IMR-90 (cell line): ENCODE data around the gene GPER1. TPM values are rescaled to one million over a fixed set of nuclear protein-coding genes. Genes with fewer than 3 reads are reported as not detected.

Source experiments
- ATAC-seq: fragments of 200-7000 bp; cut with Tn5 transposase; 2 replicates; pipeline ENCODE4 v1.9.1; 2020; ENCODE audit warnings: low read depth, mild to moderate bottlenecking, moderate library complexity
- BruUV-seq: library from RNA; stranded (reverse); fragments of 400-500 nt; replicated peaks from 2 replicates; lab custom pipeline; 2021; lab: Mats Ljungman, UMichigan
- CTCF ChIA-PET: fragments of 300-600 bp; formaldehyde crosslinking; extraction: SDS; loops from one replicate; lab custom pipeline; 2021; ENCODE audit warnings: antibody characterized with exemption; lab: Yijun Ruan, JAX
- POLR2A ChIA-PET: fragments of 300-600 bp; sonication (Branson Sonifier 250); formaldehyde crosslinking; loops from one replicate; lab custom pipeline; 2022; ENCODE audit warnings: antibody characterized with exemption; ENCODE audit not compliant: unreplicated experiment; lab: Charles Lee
- DNase-seq: peaks from one replicate; pipeline ENCODE4 v3.0.0; 2013
- H2AFZ ChIP-seq: replicated peaks from 2 replicates; pipeline ENCODE3; 2013; ENCODE audit warnings: low read length, mild to moderate bottlenecking; ENCODE audit not compliant: poor library complexity
- H2AK5ac ChIP-seq: 2 replicates; pipeline ENCODE4 v1.6.1; 2013; ENCODE audit warnings: low read depth, low read length, inconsistent platforms
- H2AK9ac ChIP-seq: replicated peaks from 2 replicates; pipeline ENCODE3; 2013; ENCODE audit warnings: mild to moderate bottlenecking, low read depth, low read length, moderate library complexity; ENCODE audit not compliant: poor library complexity
- H2BK120ac ChIP-seq: 2 replicates; pipeline ENCODE4 v1.6.1; 2013; ENCODE audit warnings: low read depth, low read length, inconsistent platforms
- H2BK15ac ChIP-seq: 3 replicates; pipeline ENCODE4 v1.6.1; 2013; ENCODE audit warnings: low read depth, low read length, inconsistent platforms
- H2BK20ac ChIP-seq: 2 replicates; pipeline ENCODE4 v1.6.1; 2013; ENCODE audit warnings: low read depth, mild to moderate bottlenecking, inconsistent platforms, low read length, moderate library complexity
- H2BK5ac ChIP-seq: 2 replicates; pipeline ENCODE4 v1.6.1; 2013; ENCODE audit warnings: mild to moderate bottlenecking, low read depth, low read length, inconsistent platforms; ENCODE audit not compliant: poor library complexity, severe bottlenecking
- H3K14ac ChIP-seq: replicated peaks from 2 replicates; pipeline ENCODE4 v1.6.1; 2013; ENCODE audit warnings: low read depth, low read length, inconsistent platforms
- H3K18ac ChIP-seq: 2 replicates; pipeline ENCODE4 v1.6.1; 2013; ENCODE audit warnings: low read depth, low read length, control low read depth
- H3K23ac ChIP-seq: 2 replicates; pipeline ENCODE4 v1.6.1; 2013; ENCODE audit warnings: low read depth, low read length, inconsistent platforms
- H3K27ac ChIP-seq: 2 replicates; pipeline ENCODE4 v1.5.1; 2013; ENCODE audit warnings: mild to moderate bottlenecking, control low read depth, low read length; ENCODE audit not compliant: insufficient read depth
- H3K27me3 ChIP-seq: 2 replicates; pipeline ENCODE4 v1.6.1; 2013; ENCODE audit warnings: low read length; ENCODE audit not compliant: control insufficient read depth, insufficient read depth
- H3K36me3 ChIP-seq: 2 replicates; pipeline ENCODE4 v1.6.1; 2013; ENCODE audit warnings: low read length, mixed read lengths; ENCODE audit not compliant: control insufficient read depth, insufficient read depth
- H3K4ac ChIP-seq: 2 replicates; pipeline ENCODE4 v1.6.1; 2013; ENCODE audit warnings: low read depth, low read length, inconsistent platforms
- H3K4me1 ChIP-seq: 2 replicates; pipeline ENCODE4 v1.6.1; 2013; ENCODE audit warnings: low read length, mixed read lengths; ENCODE audit not compliant: control insufficient read depth, insufficient read depth
- H3K4me2 ChIP-seq: 2 replicates; pipeline ENCODE4 v1.6.1; 2013; ENCODE audit warnings: low read depth, mild to moderate bottlenecking, control low read depth, low read length, moderate library complexity
- H3K4me3 ChIP-seq: 2 replicates; pipeline ENCODE4 v1.5.1; 2013; ENCODE audit warnings: low read depth, mild to moderate bottlenecking, control low read depth, low read length, moderate library complexity; ENCODE audit not compliant: insufficient read depth
- H3K56ac ChIP-seq: 2 replicates; pipeline ENCODE4 v1.6.1; 2013; ENCODE audit warnings: low read length, inconsistent platforms; ENCODE audit not compliant: insufficient read depth; ENCODE audit errors: extremely low read depth
- H3K79me1 ChIP-seq, 2 experiments: 2 replicates each; pipeline ENCODE4 v1.6.1; 2013; ENCODE audit warnings: low read length in 2 of 2, inconsistent platforms in 1 of 2, low read depth in 1 of 2
- H3K9ac ChIP-seq: 2 replicates; pipeline ENCODE4 v1.6.1; 2013; ENCODE audit warnings: low read depth, low read length, control low read depth
- H3K9me1 ChIP-seq: 2 replicates; pipeline ENCODE4 v1.6.1; 2013; ENCODE audit warnings: low read length, inconsistent platforms; ENCODE audit not compliant: insufficient read depth
- H3K9me3 ChIP-seq: 2 replicates; pipeline ENCODE4 v1.6.1; 2013; ENCODE audit warnings: low read length; ENCODE audit not compliant: control insufficient read depth, insufficient read depth
- H4K20me1 ChIP-seq: 2 replicates; pipeline ENCODE4 v1.6.1; 2013; ENCODE audit warnings: low read length, inconsistent platforms; ENCODE audit not compliant: insufficient read depth
- H4K5ac ChIP-seq: 2 replicates; pipeline ENCODE4 v1.6.1; 2013; ENCODE audit warnings: mild to moderate bottlenecking, low read depth, low read length, control low read depth
- H4K8ac ChIP-seq, 2 experiments: 2 replicates each; pipeline ENCODE4 v1.6.1; 2013; ENCODE audit warnings: low read depth in 2 of 2, low read length in 2 of 2, control low read depth in 1 of 2, inconsistent platforms in 1 of 2
- H4K91ac ChIP-seq: 2 replicates; pipeline ENCODE4 v1.6.1; 2013; ENCODE audit warnings: low read depth, low read length, inconsistent platforms; ENCODE audit not compliant: insufficient read depth
- BHLHE40 ChIP-seq: fragments of 150-350 bp; IDR thresholded peaks from 2 replicates; pipeline ENCODE4 v1.6.1; 2016; ENCODE audit warnings: mild to moderate bottlenecking, low read depth, low read length
- CEBPB ChIP-seq: IDR thresholded peaks from 2 replicates; pipeline ENCODE4 v1.6.1; 2012; ENCODE audit warnings: low read depth, low read length, improper control_type of control experiment
- CHD1 ChIP-seq: IDR thresholded peaks from 2 replicates; pipeline ENCODE4 v1.6.1; 2012; ENCODE audit warnings: low read depth, low read length, improper control_type of control experiment
- ELK1 ChIP-seq: fragments of 150-350 bp; IDR thresholded peaks from 2 replicates; pipeline ENCODE4 v1.6.1; 2016; ENCODE audit warnings: low read depth, mild to moderate bottlenecking, low read length, moderate library complexity, borderline replicate concordance
- FOS ChIP-seq: fragments of 150-350 bp; IDR thresholded peaks from 2 replicates; pipeline ENCODE4 v1.6.1; 2016; ENCODE audit warnings: low read depth, low read length
- MAFK ChIP-seq: IDR thresholded peaks from 2 replicates; pipeline ENCODE4 v1.6.1; 2012; ENCODE audit warnings: low read depth, low read length, improper control_type of control experiment
- MAZ ChIP-seq: IDR thresholded peaks from 2 replicates; pipeline ENCODE4 v1.6.1; 2012; ENCODE audit warnings: low read depth, mild to moderate bottlenecking, low read length, improper control_type of control experiment, moderate library complexity, borderline replicate concordance
- MXI1 ChIP-seq: IDR thresholded peaks from 2 replicates; pipeline ENCODE4 v1.6.1; 2012; ENCODE audit warnings: low read depth, mild to moderate bottlenecking, low read length, moderate library complexity, borderline replicate concordance
- NFE2L2 ChIP-seq: fragments of 150-350 bp; IDR thresholded peaks from 2 replicates; pipeline ENCODE4 v1.6.1; 2016; ENCODE audit warnings: low read depth, mild to moderate bottlenecking, low read length
- POLR2A ChIP-seq: IDR thresholded peaks from 2 replicates; pipeline ENCODE4 v1.6.1; 2012; ENCODE audit warnings: mild to moderate bottlenecking, low read depth, low read length
- RAD21 ChIP-seq: IDR thresholded peaks from 2 replicates; pipeline ENCODE4 v1.6.1; 2012; ENCODE audit warnings: low read length, improper control_type of control experiment
- RCOR1 ChIP-seq: IDR thresholded peaks from 2 replicates; pipeline ENCODE4 v1.6.1; 2012; ENCODE audit warnings: mild to moderate bottlenecking, low read length, improper control_type of control experiment; ENCODE audit not compliant: insufficient replicate concordance
- RFX5 ChIP-seq: IDR thresholded peaks from 2 replicates; pipeline ENCODE4 v1.8.0; 2012; ENCODE audit warnings: low read depth, mild to moderate bottlenecking, low read length, moderate library complexity
- SMC3 ChIP-seq: fragments of 150-350 bp; IDR thresholded peaks from 2 replicates; pipeline ENCODE4 v1.6.1; 2016; ENCODE audit warnings: low read depth, mild to moderate bottlenecking, antibody characterized with exemption, low read length, moderate library complexity
- WGBS, 2 experiments: methylation state at CpG; one replicate each; pipeline versions ENCODE4 v1.1.5 to v1.1.7; 2013; ENCODE audit warnings: missing lambda C conversion rate in 2 of 2; ENCODE audit not compliant: insufficient read length in 1 of 2; ENCODE audit errors: extremely low coverage in 2 of 2; 5-methylcytosine and 5-hydroxymethylcytosine counted together
- dilution Hi-C: fragments of 300-500 bp; cut with HindIII; formaldehyde crosslinking; loops from one replicate; pipeline ENCODE4 v1.14.3; 2018; ENCODE audit warnings: low sequenced_read_pairs; ENCODE audit not compliant: unreplicated experiment
- in situ Hi-C: fragments of 300-500 bp; cut with MboI; formaldehyde crosslinking; loops from 3 replicates; pipeline ENCODE4 v1.14.3; 2019; ENCODE audit warnings: low sequenced_read_pairs, inconsistent platforms, mixed read lengths
- intact Hi-C: fragments of 100-400 bp; cut with micrococcal nuclease; formaldehyde crosslinking; loops from 2 replicates; pipeline ENCODE4 v1.10.0; 2022
- polyA plus RNA-seq, 3 experiments: library from polyadenylated mRNA; depleted of rRNA; stranded (reverse); fragments of >200 nt; gene quantifications; 2 replicates each; pipeline ENCODE4 v1.2.3, GENCODE V29; 2012; ENCODE audit warnings: low replicate concordance in 1 of 3
- total RNA-seq: library from RNA; depleted of rRNA; stranded (reverse); fragments of >200 nt; gene quantifications from 2 replicates; pipeline ENCODE4 v1.2.3, GENCODE V29; 2012
- TF ChIP-seq, protein P1 (sequence below): fragments of 150-350 bp; IDR thresholded peaks from 2 replicates; pipeline ENCODE4 v1.6.1; 2017; ENCODE audit warnings: mild to moderate bottlenecking, antibody characterized with exemption, low read length, low read depth
- TF ChIP-seq, protein P2 (sequence below): conservative IDR thresholded peaks from 2 replicates; pipeline ENCODE4 v1.5.1; 2012; ENCODE audit warnings: mild to moderate bottlenecking, low read depth, low read length, improper control_type of control experiment

The GPER1 gene
- total and polyA plus RNA-seq, 2 of the 4 experiments (the other 2 are of a cell fraction), result 2.0 to 5.8 TPM

DNA sequence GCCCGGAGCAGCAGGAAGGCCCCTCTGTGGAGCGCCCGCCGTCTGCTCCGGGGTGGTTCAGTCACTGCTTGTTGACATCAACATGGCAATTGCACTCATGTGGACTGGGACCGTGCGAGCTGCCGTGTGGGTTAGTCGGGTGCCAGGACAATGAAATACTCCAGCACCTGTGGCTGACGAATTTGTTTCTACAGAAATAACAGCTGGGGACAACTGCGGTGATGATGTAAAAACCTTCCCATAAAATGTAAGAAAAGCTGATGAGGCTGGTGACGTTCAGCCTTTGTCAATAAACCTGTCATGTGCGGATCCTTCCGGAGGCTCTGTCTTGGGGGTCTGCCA, 5.6 kb downstream of the GPER1 start:
- DNase-seq, result no peak
- no peak overlapping the region for H3K4me2 ChIP-seq
- 61% methylated on average over 9 of the region's 14 CpGs; no CpG with 5 or more reads in 1 of the 2 experiments for WGBS, 2 experiments
- no peak overlapping the region for H2AK9ac ChIP-seq
- H3K27me3 ChIP-seq, result no peaks in the 10 kb centered on the region
- H4K20me1 ChIP-seq, result peaks cover 7% of the 10 kb centered on the region; the same call in 1 of the 2 replicates
- no peak overlapping the region for H2BK5ac ChIP-seq
- intact Hi-C loops (no loop called here), dilution Hi-C loops (no loop called here), in situ Hi-C loops (no loop called here)
- no peak overlapping the region for H4K5ac ChIP-seq
- H3K4ac ChIP-seq, result no peak overlapping the region
- no peak for ATAC-seq
- H4K91ac ChIP-seq, result no peak overlapping the region
- peaks cover 8% of the 10 kb centered on the region for H3K4me1 ChIP-seq
- no peak overlapping the region for H2AFZ ChIP-seq
- TF ChIP-seq, protein P1, sequence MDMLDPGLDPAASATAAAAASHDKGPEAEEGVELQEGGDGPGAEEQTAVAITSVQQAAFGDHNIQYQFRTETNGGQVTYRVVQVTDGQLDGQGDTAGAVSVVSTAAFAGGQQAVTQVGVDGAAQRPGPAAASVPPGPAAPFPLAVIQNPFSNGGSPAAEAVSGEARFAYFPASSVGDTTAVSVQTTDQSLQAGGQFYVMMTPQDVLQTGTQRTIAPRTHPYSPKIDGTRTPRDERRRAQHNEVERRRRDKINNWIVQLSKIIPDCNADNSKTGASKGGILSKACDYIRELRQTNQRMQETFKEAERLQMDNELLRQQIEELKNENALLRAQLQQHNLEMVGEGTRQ, result no peak
- TF ChIP-seq RAD21, result no peak
- TF ChIP-seq NFE2L2, result no peak
- no peak for TF ChIP-seq RFX5
- TF ChIP-seq CHD1, result no peak
- no peak for TF ChIP-seq RCOR1
- TF ChIP-seq CEBPB, result no peak
- no peak for TF ChIP-seq MXI1
- TF ChIP-seq SMC3, result no peak
- no peak for TF ChIP-seq ELK1
- no peak for TF ChIP-seq MAZ
- TF ChIP-seq POLR2A, result no peak
- no peak for TF ChIP-seq MAFK
- TF ChIP-seq FOS, result no peak
- TF ChIP-seq BHLHE40, result no peak
- TF ChIP-seq, protein P2, sequence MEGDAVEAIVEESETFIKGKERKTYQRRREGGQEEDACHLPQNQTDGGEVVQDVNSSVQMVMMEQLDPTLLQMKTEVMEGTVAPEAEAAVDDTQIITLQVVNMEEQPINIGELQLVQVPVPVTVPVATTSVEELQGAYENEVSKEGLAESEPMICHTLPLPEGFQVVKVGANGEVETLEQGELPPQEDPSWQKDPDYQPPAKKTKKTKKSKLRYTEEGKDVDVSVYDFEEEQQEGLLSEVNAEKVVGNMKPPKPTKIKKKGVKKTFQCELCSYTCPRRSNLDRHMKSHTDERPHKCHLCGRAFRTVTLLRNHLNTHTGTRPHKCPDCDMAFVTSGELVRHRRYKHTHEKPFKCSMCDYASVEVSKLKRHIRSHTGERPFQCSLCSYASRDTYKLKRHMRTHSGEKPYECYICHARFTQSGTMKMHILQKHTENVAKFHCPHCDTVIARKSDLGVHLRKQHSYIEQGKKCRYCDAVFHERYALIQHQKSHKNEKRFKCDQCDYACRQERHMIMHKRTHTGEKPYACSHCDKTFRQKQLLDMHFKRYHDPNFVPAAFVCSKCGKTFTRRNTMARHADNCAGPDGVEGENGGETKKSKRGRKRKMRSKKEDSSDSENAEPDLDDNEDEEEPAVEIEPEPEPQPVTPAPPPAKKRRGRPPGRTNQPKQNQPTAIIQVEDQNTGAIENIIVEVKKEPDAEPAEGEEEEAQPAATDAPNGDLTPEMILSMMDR, result no peak
- peaks cover 3% of the 10 kb centered on the region for H3K9me1 ChIP-seq
- no peak overlapping the region for H2AK5ac ChIP-seq
- CTCF ChIA-PET, result no interaction called here
- H3K14ac ChIP-seq, result no peak overlapping the region
- H2BK120ac ChIP-seq, result no peak overlapping the region
- H3K9ac ChIP-seq, result no peak overlapping the region
- no peak overlapping the region for H3K56ac ChIP-seq
- peaks cover 0 to 17% of the 10 kb centered on the region in 2 experiments; a peak in 3 of 4 replicates for H3K79me1 ChIP-seq
- H2BK20ac ChIP-seq, result no peak overlapping the region
- no peak overlapping the region for H3K23ac ChIP-seq
- no peak overlapping the region for H4K8ac ChIP-seq
- H3K4me3 ChIP-seq, result no peak overlapping the region
- H3K9me3 ChIP-seq, result no peaks in the 10 kb centered on the region
- BruUV-seq, result no TSS peak
- H2BK15ac ChIP-seq, result no peak overlapping the region
- POLR2A ChIA-PET, result no interaction called here
- H3K27ac ChIP-seq, result no peak overlapping the region
- peaks cover 6% of the 10 kb centered on the region for H3K36me3 ChIP-seq
- H3K18ac ChIP-seq, result no peak overlapping the region
